ENCODE data around the gene TLK2. TPM values are rescaled to one million over a fixed set of nuclear protein-coding genes. Genes with fewer than 3 reads are reported as not detected.

TLK2 gene
- total RNA-seq, 1 donor from 2014 or later: 52.8 TPM

DNA sequence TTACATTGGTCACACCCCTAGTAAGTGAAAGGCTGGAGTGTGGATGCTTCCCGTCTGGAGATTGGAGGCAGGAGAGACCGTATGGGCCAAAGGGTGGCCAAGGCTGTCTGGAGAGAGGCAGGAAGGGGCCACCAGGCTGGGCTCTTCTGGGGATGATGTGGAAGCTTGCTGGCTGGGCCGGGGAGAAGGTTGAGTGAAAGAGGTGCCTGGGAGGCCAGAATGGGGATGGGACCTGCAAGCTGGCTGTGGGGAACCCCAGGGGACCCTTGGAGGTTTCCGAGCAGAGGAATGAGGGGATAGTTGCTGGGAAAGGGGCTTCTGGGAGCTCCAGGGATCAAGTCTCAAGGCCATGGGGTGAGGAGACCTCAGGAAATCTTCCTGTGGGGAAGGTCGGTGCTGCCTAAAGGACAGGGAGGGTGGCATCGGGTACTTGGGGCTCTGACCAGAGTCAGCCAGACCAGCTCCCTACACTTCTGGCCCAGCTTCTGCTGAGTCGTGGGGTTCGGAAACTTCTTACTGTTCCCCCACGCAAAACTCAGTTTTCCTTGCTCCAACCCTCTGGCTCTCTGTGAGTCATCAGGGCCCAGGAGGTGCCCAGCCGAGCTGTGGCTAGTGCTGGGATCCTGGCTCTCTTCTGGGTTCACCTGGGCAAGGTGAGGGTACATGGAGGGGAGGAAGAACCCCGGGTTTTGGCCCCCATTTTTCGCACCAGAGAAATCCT lies 151.9 kb downstream of the TLK2 start:
- TF ChIP-seq, protein P1, sequence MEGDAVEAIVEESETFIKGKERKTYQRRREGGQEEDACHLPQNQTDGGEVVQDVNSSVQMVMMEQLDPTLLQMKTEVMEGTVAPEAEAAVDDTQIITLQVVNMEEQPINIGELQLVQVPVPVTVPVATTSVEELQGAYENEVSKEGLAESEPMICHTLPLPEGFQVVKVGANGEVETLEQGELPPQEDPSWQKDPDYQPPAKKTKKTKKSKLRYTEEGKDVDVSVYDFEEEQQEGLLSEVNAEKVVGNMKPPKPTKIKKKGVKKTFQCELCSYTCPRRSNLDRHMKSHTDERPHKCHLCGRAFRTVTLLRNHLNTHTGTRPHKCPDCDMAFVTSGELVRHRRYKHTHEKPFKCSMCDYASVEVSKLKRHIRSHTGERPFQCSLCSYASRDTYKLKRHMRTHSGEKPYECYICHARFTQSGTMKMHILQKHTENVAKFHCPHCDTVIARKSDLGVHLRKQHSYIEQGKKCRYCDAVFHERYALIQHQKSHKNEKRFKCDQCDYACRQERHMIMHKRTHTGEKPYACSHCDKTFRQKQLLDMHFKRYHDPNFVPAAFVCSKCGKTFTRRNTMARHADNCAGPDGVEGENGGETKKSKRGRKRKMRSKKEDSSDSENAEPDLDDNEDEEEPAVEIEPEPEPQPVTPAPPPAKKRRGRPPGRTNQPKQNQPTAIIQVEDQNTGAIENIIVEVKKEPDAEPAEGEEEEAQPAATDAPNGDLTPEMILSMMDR (conservative IDR thresholded peaks at IDR 0.05): no peak
- no peak overlapping the region for H3K27ac Mint-ChIP-seq (ENCODE audit: unreplicated experiment)
- peak overlapping the region; percentile 80 for H3K4me3 Mint-ChIP-seq
- no peak for DNase-seq (ENCODE audit: low read depth, low spot score)
- no peaks in the 10 kb centered on the region for H3K9me3 Mint-ChIP-seq
- H3K36me3 Mint-ChIP-seq (ENCODE audit: low read depth): peaks cover 3% of the 10 kb centered on the region
- H3K27me3 Mint-ChIP-seq (ENCODE audit: low read depth): peaks cover 13% of the 10 kb centered on the region
- H3K4me1 Mint-ChIP-seq: peaks cover 47% of the 10 kb centered on the region

DNA sequence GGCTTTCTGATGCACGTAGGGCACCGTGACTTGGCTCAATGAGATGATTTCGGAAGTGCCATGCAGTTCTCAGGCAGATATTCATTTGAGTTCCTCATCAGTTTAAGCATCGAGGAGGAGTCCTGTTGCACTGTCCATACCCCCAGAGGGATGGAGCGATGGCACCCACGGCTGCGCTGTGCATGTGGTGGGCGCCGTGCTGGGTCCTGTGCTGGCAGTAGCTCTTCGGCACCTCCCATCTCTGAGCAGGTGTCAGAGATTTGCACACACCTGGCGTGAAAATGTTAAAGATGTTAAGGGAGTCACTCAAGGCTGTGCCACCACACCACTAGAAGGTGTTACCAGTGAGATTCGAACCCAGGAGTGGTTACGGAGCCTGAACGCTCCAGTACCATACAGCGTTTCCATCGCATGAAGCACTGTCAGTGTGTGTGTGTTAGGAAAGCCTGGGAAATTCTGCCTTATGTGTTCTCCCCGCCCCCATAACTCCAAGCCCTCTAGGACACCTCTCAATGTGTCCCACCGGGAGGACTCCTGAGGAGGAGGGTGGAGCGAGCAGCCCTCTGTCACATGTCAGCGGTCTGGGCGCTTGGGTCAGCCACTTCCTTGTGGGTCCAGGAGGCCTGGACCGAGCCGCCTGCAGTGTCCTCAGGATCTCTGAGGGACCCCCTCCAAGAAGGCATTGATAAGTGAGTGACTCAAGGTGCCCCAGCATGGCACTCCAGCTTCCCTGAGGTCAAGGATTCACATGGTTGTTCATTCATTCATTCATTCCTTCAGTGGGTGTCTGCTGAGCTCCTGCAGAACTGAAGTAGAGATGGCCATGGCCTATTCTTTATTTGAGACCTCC lies 152.7 kb downstream of the TLK2 start:
- Mint-ChIP-seq H3K4me3 (no peak overlapping the region), H3K27me3 (ENCODE audit: low read depth) (peaks cover 10% of the 10 kb centered on the region), H3K9me3 (no peaks in the 10 kb centered on the region), H3K4me1 (peaks cover 43% of the 10 kb centered on the region), H3K36me3 (ENCODE audit: low read depth) (peaks cover 3% of the 10 kb centered on the region), H3K27ac (ENCODE audit: unreplicated experiment) (no peak overlapping the region)
- TF ChIP-seq, protein P1 (conservative IDR thresholded peaks at IDR 0.05): no peak
- no peak for DNase-seq (ENCODE audit: low read depth, low spot score)

DNA sequence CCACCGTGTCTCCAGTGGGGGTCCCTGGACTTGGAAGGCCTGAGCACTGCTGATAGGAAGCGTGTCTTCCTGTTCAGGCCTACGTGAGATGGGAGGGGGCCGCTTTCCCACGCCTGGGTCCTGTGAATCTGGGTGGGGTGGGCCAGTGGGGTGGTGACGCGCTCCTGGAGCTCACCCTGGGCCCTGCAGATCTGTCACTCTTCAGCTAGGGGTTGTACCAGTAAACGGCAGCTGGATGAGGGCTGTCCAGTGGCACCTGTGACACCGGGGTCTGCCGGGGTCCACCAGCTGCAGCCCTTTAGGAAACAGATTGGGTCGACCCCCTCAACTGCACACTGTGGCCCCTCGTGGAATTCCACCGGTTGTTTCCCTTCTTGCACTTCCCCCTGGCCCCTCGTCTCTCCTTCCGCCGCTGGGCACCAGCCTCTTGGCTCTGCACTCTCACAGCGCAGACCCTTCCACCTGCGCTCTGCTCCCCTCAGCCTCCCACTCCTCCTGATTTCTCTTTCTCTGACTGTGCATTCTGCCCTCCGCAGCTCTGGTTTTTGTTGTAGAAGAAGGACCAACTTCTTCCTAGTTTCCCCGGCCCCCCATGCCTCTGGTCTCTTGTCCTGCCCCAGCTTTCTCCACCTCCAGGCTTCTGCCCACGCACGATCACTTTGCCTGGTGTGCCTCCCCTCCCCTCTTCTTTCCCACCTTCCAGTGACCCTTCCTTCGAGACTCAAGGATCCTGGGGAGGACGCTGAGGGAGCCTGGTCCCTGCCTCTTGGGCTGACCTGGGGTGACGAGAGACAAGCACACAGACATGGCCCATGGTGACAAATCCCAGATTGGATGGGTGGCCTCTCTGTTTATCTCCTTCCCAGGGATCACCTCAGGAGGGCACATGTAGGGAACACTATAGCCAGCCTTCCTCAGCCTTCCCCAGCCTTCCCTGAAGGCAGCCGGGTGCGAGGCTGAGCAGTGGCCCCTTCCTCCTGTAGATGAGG lies 153.6 kb downstream of the TLK2 start:
- no peak for DNase-seq (ENCODE audit: low read depth, low spot score)
- Mint-ChIP-seq H3K9me3 (no peaks in the 10 kb centered on the region), H3K4me1 (peaks cover 37% of the 10 kb centered on the region), H3K4me3 (peak overlapping the region; percentile 45), H3K27me3 (ENCODE audit: low read depth) (peaks cover 7% of the 10 kb centered on the region), H3K27ac (ENCODE audit: unreplicated experiment) (no peak overlapping the region), H3K36me3 (ENCODE audit: low read depth) (peaks cover 3% of the 10 kb centered on the region)
- TF ChIP-seq, protein P1 (conservative IDR thresholded peaks at IDR 0.05): no peak

DNA sequence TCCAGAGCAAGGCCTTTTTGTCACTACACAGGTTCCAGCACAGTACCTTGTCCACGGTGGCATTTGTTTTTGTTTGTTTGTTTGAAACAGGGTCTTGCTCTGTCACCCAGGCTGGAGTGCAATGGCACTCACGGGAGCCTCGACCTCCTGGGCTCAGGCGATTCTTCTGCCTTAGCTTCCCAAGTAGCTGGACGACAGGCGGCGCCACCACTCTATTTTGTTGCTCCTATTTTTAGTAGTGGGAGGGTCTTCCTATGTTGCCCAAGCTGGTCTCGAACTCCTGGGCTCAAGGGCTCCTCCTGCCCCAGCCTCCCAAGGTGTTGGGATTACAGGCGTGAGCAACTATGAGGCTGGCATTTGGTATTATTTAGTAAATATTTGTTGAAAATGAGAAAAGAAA lies 159.2 kb downstream of the TLK2 start:
- TF ChIP-seq, protein P1 (conservative IDR thresholded peaks at IDR 0.05): no peak
- Mint-ChIP-seq H3K36me3 (ENCODE audit: low read depth) (no peaks in the 10 kb centered on the region), H3K27me3 (ENCODE audit: low read depth) (no peaks in the 10 kb centered on the region), H3K4me3 (no peak overlapping the region), H3K4me1 (peaks cover 11% of the 10 kb centered on the region), H3K9me3 (no peaks in the 10 kb centered on the region), H3K27ac (ENCODE audit: unreplicated experiment) (no peak overlapping the region)
- no peak for DNase-seq (ENCODE audit: low read depth, low spot score)

DNA sequence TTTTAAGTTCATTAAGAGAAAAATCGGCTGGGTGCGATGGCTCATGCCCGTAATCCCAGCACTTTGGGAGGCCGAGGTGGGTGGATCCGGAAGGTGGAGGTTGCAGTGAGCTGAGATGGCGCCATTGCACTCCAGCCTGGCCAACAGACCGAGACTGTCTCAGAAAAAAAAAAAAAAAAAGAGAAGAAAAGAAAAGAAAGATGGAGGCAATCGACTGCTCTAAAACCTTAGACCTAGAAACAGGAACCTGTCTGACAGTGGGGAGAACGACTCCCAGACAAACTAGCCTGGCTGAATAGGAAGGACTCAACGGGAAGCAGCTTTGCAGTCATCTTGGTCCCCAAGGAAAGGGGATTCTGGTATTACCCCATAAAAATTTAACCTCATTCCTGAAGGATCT lies 162.5 kb downstream of the TLK2 start:
- H3K36me3 Mint-ChIP-seq (ENCODE audit: low read depth): no peaks in the 10 kb centered on the region
- peaks cover 10% of the 10 kb centered on the region for H3K4me1 Mint-ChIP-seq
- DNase-seq (ENCODE audit: low read depth, low spot score): no peak
- H3K4me3 Mint-ChIP-seq: no peak overlapping the region
- H3K27ac Mint-ChIP-seq (ENCODE audit: unreplicated experiment): no peak overlapping the region
- H3K27me3 Mint-ChIP-seq (ENCODE audit: low read depth): no peaks in the 10 kb centered on the region
- TF ChIP-seq, protein P1 (conservative IDR thresholded peaks at IDR 0.05): no peak
- H3K9me3 Mint-ChIP-seq: no peaks in the 10 kb centered on the region

Data from neural crest cell (in vitro differentiated cells).